ENCODE measurements around the gene PACSIN1. TPM values are rescaled to one million over a fixed set of nuclear protein-coding genes. Genes with fewer than 3 reads are reported as not detected.

Gene PACSIN1
- total and polyA plus RNA-seq, 4 donors = 0.03 to 0.17 (median 0.15) TPM

DNA sequence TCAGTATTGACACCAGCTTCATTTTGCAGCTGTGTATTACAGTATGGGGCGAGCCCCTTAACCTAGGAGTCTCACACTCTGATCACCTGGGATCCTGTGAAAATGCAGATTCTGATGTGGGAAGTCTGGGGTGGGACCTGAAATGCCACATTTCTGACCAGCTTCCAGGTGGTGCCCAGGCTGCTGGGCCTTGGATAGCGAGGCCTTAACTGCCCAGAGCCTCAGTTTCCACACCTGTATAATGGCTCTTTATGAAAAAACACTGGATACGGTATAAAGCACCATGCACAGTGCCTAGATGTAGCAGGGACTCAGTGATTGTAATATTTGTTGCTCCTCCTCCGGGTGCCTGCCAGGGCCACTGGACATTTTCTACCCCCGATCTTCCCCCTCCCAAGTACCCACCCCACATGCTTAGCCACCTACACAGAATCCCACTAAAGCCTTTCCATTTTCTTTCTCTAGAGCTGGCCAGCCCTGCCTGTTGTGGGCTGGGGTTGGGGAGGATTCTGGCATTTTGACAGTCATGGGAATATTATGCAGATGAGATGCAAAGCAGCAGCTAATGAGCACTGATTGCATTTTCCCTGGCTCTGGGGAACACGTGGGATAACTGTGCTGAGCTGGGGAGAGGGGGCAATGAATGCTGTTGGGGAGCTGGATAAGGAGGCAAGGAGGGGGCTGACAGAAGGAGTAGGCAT is 45.5 kb downstream of the PACSIN1 start:
- no peak for TF ChIP-seq RAD21 (IDR thresholded peaks at IDR 0.05)
- TF ChIP-seq SP1 (IDR thresholded peaks at IDR 0.05) = no peak
- no peak for TF ChIP-seq RXRA (IDR thresholded peaks at IDR 0.05)
- TF ChIP-seq, protein P1, sequence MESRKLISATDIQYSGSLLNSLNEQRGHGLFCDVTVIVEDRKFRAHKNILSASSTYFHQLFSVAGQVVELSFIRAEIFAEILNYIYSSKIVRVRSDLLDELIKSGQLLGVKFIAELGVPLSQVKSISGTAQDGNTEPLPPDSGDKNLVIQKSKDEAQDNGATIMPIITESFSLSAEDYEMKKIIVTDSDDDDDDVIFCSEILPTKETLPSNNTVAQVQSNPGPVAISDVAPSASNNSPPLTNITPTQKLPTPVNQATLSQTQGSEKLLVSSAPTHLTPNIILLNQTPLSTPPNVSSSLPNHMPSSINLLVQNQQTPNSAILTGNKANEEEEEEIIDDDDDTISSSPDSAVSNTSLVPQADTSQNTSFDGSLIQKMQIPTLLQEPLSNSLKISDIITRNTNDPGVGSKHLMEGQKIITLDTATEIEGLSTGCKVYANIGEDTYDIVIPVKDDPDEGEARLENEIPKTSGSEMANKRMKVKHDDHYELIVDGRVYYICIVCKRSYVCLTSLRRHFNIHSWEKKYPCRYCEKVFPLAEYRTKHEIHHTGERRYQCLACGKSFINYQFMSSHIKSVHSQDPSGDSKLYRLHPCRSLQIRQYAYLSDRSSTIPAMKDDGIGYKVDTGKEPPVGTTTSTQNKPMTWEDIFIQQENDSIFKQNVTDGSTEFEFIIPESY (IDR thresholded peaks at IDR 0.05) = no peak
- TF ChIP-seq, protein P2, sequence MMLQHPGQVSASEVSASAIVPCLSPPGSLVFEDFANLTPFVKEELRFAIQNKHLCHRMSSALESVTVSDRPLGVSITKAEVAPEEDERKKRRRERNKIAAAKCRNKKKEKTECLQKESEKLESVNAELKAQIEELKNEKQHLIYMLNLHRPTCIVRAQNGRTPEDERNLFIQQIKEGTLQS (IDR thresholded peaks at IDR 0.05) = no peak
- no peak for TF ChIP-seq HNF4G (IDR thresholded peaks at IDR 0.05)
- TF ChIP-seq, protein P3, sequence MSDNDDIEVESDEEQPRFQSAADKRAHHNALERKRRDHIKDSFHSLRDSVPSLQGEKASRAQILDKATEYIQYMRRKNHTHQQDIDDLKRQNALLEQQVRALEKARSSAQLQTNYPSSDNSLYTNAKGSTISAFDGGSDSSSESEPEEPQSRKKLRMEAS (IDR thresholded peaks at IDR 0.05) = no peak
- no peak for TF ChIP-seq GABPA (IDR thresholded peaks at IDR 0.05 in 1 of 2, conservative IDR thresholded peaks at IDR 0.05 in 1 of 2)
- TF ChIP-seq TAF1 (conservative IDR thresholded peaks at IDR 0.05) = no peak
- TF ChIP-seq FOXA2 (IDR thresholded peaks at IDR 0.05) = no peak
- Histone ChIP-seq H3K9me3 (ENCODE audit: control insufficient read depth in 4 of 4, low read length in 3 of 4) (no peaks in the 10 kb centered on the region), H3K9ac (ENCODE audit: low read depth in 1 of 2, low read length in 2 of 2) (no peak overlapping the region), H3K4me1 (ENCODE audit: control insufficient read depth in 4 of 4, insufficient read depth in 4 of 4, low read length in 3 of 4) (no peaks in the 10 kb centered on the region), H3K27me3 (ENCODE audit: control insufficient read depth in 4 of 4, insufficient read depth in 4 of 4, low read length in 3 of 4) (no peaks in the 10 kb centered on the region), H3K4me3 (ENCODE audit: low read depth in 1 of 3, low read length in 3 of 3) (no peak overlapping the region), H3K27ac (ENCODE audit: low read depth in 1 of 2, low read length in 2 of 2) (no peak overlapping the region), H3K36me3 (ENCODE audit: control insufficient read depth in 4 of 4, insufficient read depth in 3 of 4, low read depth in 1 of 4, low read length in 3 of 4) (no peaks in the 10 kb centered on the region)
- no peak for DNase-seq (ENCODE audit: low spot score)
- WGBS = 85% methylated on average over 6 of the region's 6 CpGs

DNA sequence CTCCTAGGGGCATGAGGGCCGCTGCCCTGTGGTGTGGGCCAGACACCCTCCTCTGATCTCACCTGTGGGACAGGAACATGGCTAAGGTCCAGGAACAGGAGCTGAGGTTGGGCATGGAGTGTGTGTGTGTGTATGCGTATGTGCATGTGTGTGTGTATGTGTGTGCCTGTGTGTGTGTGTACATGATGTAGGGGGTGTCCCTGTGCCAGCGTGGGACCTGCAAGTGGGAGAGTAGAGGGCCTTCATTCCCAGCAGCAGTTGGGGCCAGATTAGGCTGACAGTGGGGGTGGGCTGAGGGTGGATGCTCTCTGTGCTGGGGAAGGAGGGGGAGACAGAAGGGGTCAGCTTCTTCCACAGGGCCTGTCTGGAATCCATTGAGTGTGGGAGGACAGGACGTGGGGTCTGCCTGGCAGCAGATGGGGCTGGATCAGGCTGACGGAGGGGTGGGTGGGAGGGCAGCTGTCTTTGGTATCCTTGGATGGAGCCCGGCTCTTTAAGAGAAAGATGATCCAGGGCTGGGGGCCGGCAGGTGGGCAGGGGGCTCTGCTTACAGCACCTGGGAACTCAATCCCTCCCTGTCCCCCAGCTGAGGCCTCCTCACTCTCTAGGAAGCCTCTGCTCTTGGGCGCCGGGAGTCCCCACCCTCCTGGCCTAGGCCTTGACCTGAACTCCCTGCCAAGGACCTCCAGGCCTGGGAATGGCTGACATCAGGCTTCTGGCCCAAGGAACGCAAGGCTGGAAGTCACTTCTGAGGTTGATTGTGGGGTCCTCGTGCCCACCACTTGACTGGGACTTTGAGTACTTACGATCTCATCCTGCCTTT is 46.2 kb downstream of the PACSIN1 start:
- Histone ChIP-seq H3K9ac (ENCODE audit: low read depth in 1 of 2, low read length in 2 of 2) (no peak overlapping the region), H3K27ac (ENCODE audit: low read depth in 1 of 2, low read length in 2 of 2) (no peak overlapping the region), H3K4me1 (ENCODE audit: control insufficient read depth in 4 of 4, insufficient read depth in 4 of 4, low read length in 3 of 4) (no peaks in the 10 kb centered on the region), H3K9me3 (ENCODE audit: control insufficient read depth in 4 of 4, low read length in 3 of 4) (no peaks in the 10 kb centered on the region), H3K4me3 (ENCODE audit: low read depth in 1 of 3, low read length in 3 of 3) (no peak overlapping the region), H3K36me3 (ENCODE audit: control insufficient read depth in 4 of 4, insufficient read depth in 3 of 4, low read depth in 1 of 4, low read length in 3 of 4) (no peaks in the 10 kb centered on the region), H3K27me3 (ENCODE audit: control insufficient read depth in 4 of 4, insufficient read depth in 4 of 4, low read length in 3 of 4) (no peaks in the 10 kb centered on the region)
- no peak for DNase-seq (ENCODE audit: low spot score)
- WGBS = 69% methylated on average over 12 of the region's 12 CpGs
- TF ChIP-seq TAF1 (conservative IDR thresholded peaks at IDR 0.05) = no peak
- TF ChIP-seq, protein P4, sequence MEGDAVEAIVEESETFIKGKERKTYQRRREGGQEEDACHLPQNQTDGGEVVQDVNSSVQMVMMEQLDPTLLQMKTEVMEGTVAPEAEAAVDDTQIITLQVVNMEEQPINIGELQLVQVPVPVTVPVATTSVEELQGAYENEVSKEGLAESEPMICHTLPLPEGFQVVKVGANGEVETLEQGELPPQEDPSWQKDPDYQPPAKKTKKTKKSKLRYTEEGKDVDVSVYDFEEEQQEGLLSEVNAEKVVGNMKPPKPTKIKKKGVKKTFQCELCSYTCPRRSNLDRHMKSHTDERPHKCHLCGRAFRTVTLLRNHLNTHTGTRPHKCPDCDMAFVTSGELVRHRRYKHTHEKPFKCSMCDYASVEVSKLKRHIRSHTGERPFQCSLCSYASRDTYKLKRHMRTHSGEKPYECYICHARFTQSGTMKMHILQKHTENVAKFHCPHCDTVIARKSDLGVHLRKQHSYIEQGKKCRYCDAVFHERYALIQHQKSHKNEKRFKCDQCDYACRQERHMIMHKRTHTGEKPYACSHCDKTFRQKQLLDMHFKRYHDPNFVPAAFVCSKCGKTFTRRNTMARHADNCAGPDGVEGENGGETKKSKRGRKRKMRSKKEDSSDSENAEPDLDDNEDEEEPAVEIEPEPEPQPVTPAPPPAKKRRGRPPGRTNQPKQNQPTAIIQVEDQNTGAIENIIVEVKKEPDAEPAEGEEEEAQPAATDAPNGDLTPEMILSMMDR (IDR thresholded peaks at IDR 0.05; ENCODE audit: low read depth, low read length, missing input control) = no peak
- TF ChIP-seq NR2F2 (IDR thresholded peaks at IDR 0.05) = no peak
- no peak for TF ChIP-seq FOXA2 (IDR thresholded peaks at IDR 0.05)
